K562 (cell line): ENCODE data around the gene OPRM1. TPM values are rescaled to one million over a fixed set of nuclear protein-coding genes. Genes with fewer than 3 reads are reported as not detected.

ENCODE experiments used
- ATAC-seq: fragments of 200-7000 bp; cut with Tn5 transposase; 3 replicates; pipeline ENCODE4 v1.9.1; 2020; ENCODE audit warnings: moderate library complexity
- BruUV-seq: library from RNA; stranded (reverse); fragments of 400-500 nt; replicated peaks from 2 replicates; lab custom pipeline; 2021; lab: Mats Ljungman, UMichigan
- CTCF ChIA-PET: fragments of 300-600 bp; formaldehyde crosslinking; extraction: SDS; loops from one replicate; lab custom pipeline; 2021; ENCODE audit warnings: low intra/inter-chr PET ratio; lab: Yijun Ruan, JAX
- POLR2A ChIA-PET: fragments of 300-600, 350-650 bp; sonication (Branson Sonifier 250); formaldehyde crosslinking; extraction: SDS; loops from one replicate; lab custom pipeline; 2021; ENCODE audit warnings: antibody characterized with exemption, inconsistent platforms; lab: Yijun Ruan, JAX
- DNase-seq, 4 experiments: peaks; one replicate each; pipeline versions ENCODE4 v3.0.0 to v3.0.0-alpha.2; 2011 to 2018; ENCODE audit warnings: low spot score in 3 of 4, mixed read lengths in 3 of 4; ENCODE audit errors: extremely low read depth in 1 of 4
- FAIRE-seq: peaks from 2 replicates; lab custom pipeline; 2011; peaks lifted over from hg19 to GRCh38; lab: Jason Lieb, UNC
- H2AFZ ChIP-seq: 2 replicates; pipeline ENCODE4 v1.6.0; 2011; ENCODE audit warnings: low read depth, low read length, control low read depth, inconsistent platforms
- H3K27ac ChIP-seq: fragments of 200-600 bp; 3 replicates; pipeline ENCODE4 v1.8.0; 2011; ENCODE audit warnings: low read depth, mild to moderate bottlenecking, control low read depth, inconsistent platforms, low read length, moderate library complexity, mixed read lengths; ENCODE audit errors: extremely low read depth
- H3K27me3 ChIP-seq, 2 experiments: fragments of 300-600 bp in 1 of 2; 2 replicates in 1 of 2; 3 replicates in 1 of 2; pipeline versions ENCODE4 v1.6.0 to v1.8.0; 2011; ENCODE audit warnings: inconsistent platforms in 2 of 2, low read length in 2 of 2, mild to moderate bottlenecking in 1 of 2, mixed read lengths in 1 of 2, moderate library complexity in 1 of 2; ENCODE audit not compliant: control insufficient read depth in 2 of 2, insufficient read depth in 2 of 2
- H3K36me3 ChIP-seq: fragments of 300-600 bp; 3 replicates; pipeline ENCODE4 v1.8.0; 2011; ENCODE audit warnings: mild to moderate bottlenecking, low read length, inconsistent platforms; ENCODE audit not compliant: control insufficient read depth, insufficient read depth
- H3K4me1 ChIP-seq, 2 experiments: fragments of 200-600 bp in 1 of 2; replicated peaks in 1 of 2; 2 replicates in 1 of 2; 3 replicates in 1 of 2; pipeline versions ENCODE4 v1.5.1 to v1.8.0; 2011; ENCODE audit warnings: inconsistent platforms in 2 of 2, low read length in 2 of 2, mild to moderate bottlenecking in 1 of 2, mixed read lengths in 1 of 2, moderate library complexity in 1 of 2; ENCODE audit not compliant: control insufficient read depth in 2 of 2, insufficient read depth in 2 of 2
- H3K4me2 ChIP-seq: 2 replicates; pipeline ENCODE4 v1.6.1; 2011; ENCODE audit warnings: low read length, control low read depth, inconsistent platforms, mixed read lengths; ENCODE audit not compliant: insufficient read depth
- H3K4me3 ChIP-seq: fragments of 200-600 bp; sonication (generic), shearing (Covaris generic); 2 replicates; pipeline ENCODE4 v1.5.1; 2016; ENCODE audit warnings: control low read depth, inconsistent platforms
- H3K79me2 ChIP-seq: fragments of 200-600 bp; 3 replicates; pipeline ENCODE4 v1.8.0; 2011; ENCODE audit warnings: low read length, inconsistent platforms; ENCODE audit not compliant: control insufficient read depth, insufficient read depth
- H3K9ac ChIP-seq, 2 experiments: 2 replicates each; pipeline versions ENCODE4 v1.6.0 to v1.6.1; 2011; ENCODE audit warnings: low read depth in 2 of 2, low read length in 2 of 2, control low read depth in 1 of 2, inconsistent platforms in 1 of 2, mild to moderate bottlenecking in 1 of 2, mixed read lengths in 1 of 2; ENCODE audit not compliant: insufficient read depth in 1 of 2
- H3K9me1 ChIP-seq: one replicate; pipeline ENCODE4 v1.6.0; 2011; ENCODE audit warnings: inconsistent platforms, mild to moderate bottlenecking, low read length, moderate library complexity; ENCODE audit not compliant: control insufficient read depth, insufficient read depth
- H3K9me3 ChIP-seq: replicated peaks from 2 replicates; pipeline ENCODE4 v1.5.1; 2011; ENCODE audit warnings: low read depth, low read length, inconsistent platforms; ENCODE audit not compliant: control insufficient read depth, insufficient read depth
- H4K20me1 ChIP-seq: replicated peaks from 2 replicates; pipeline ENCODE4 v1.6.1; 2011; ENCODE audit warnings: low read length, inconsistent platforms, mixed read lengths; ENCODE audit not compliant: control insufficient read depth, insufficient read depth
- CEBPG ChIP-seq, 3 experiments: fragments of 200-800 bp in 1 of 3; sonication (Bioruptor generic) in 1 of 3; sonication (generic) in 1 of 3; formaldehyde crosslinking in 1 of 3; IDR thresholded peaks in 2 of 3; conservative IDR thresholded peaks in 1 of 3; 2 replicates each; pipeline versions ENCODE4 v1.6.1 to v1.8.0; 2016 to 2022; ENCODE audit warnings: missing compliant biosample characterization in 2 of 3, missing genetic modification characterization in 2 of 3, mild to moderate bottlenecking in 1 of 3, missing genetic modification reagents in 1 of 3
- ETV6 ChIP-seq, 3 experiments: fragments of 150-350 bp in 1 of 3; sonication (generic) in 1 of 3; formaldehyde crosslinking in 1 of 3; IDR thresholded peaks; 2 replicates each; pipeline versions ENCODE4 v1.6.1 to v1.8.0; 2014 to 2022; ENCODE audit warnings: borderline replicate concordance in 2 of 3, low read depth in 2 of 3, antibody characterized with exemption in 1 of 3, low read length in 1 of 3, mild to moderate bottlenecking in 1 of 3, missing genetic modification reagents in 1 of 3
- FOXM1 ChIP-seq, 2 experiments: fragments of 450-650 bp in 1 of 2; sonication (generic) in 1 of 2; formaldehyde crosslinking in 1 of 2; IDR thresholded peaks; 2 replicates each; pipeline versions ENCODE4 v1.6.1 to v1.9.0; 2017 to 2022; ENCODE audit warnings: low read depth in 2 of 2, mild to moderate bottlenecking in 2 of 2, missing genetic modification reagents in 1 of 2, moderate library complexity in 1 of 2
- WGBS: fragments of 100-300 bp; shearing (Covaris generic); methylation state at CpG from one replicate; pipeline ENCODE4 v1.1.6; 2016; ENCODE audit warnings: low coverage, mixed read lengths; ENCODE audit not compliant: insufficient coverage; ENCODE audit errors: missing lambda C conversion rate; 5-methylcytosine and 5-hydroxymethylcytosine counted together
- in situ Hi-C: fragments of 300-500 bp; cut with MboI; formaldehyde crosslinking; loops from 4 replicates; pipeline ENCODE4 v1.15.0; 2018; ENCODE audit warnings: inconsistent platforms, mixed read lengths
- intact Hi-C: fragments of 100-400 bp; cut with micrococcal nuclease; formaldehyde crosslinking; loops from 2 replicates; pipeline ENCODE4 v1.14.2; 2022
- polyA plus RNA-seq, 8 experiments: library from polyadenylated mRNA; depleted of rRNA in 4 of 8; stranded (reverse) in 5 of 8; unstranded in 3 of 8; fragments of >200 nt; fragmentation: Nextera tagmentation in 2 of 8; fragmentation: Illumina TruSeq in 1 of 8; extraction: Ambion mirVana in 2 of 8; extraction: Trizol in 1 of 8; gene quantifications; 2 replicates each; pipeline versions ENCODE4 v1.2.1 to v1.2.3, GENCODE V29; 2011 to 2014; ENCODE audit warnings: inconsistent platforms in 1 of 8, missing spikeins in 1 of 8
- total RNA-seq, 7 experiments: library from RNA; depleted of rRNA in 6 of 7; stranded (reverse); fragments of >200 nt in 6 of 7; fragmentation: Illumina TruSeq in 2 of 7; extraction: Trizol in 2 of 7; gene quantifications; 2 replicates each; pipeline versions ENCODE4 v1.2.1 to v1.2.3, GENCODE V29; 2011 to 2021; ENCODE audit warnings: low replicate concordance in 1 of 7
- TF ChIP-seq, protein P1 (sequence below): sonication (generic); formaldehyde crosslinking; IDR thresholded peaks from 2 replicates; pipeline ENCODE4 v1.8.0; 2023; ENCODE audit warnings: missing genetic modification reagents, mild to moderate bottlenecking, borderline replicate concordance
- TF ChIP-seq, protein P2 (sequence below): fragments of 250-450 bp; sonication (Bioruptor Pico); IDR thresholded peaks from 2 replicates; pipeline ENCODE4 v1.8.0; 2021; ENCODE audit warnings: moderate library complexity, mild to moderate bottlenecking, inconsistent platforms

Gene OPRM1
- total and polyA plus RNA-seq, 9 of the 15 experiments (the other 6 are each of a cell fraction or from before 2014, with no cell fraction given) = not detected

DNA sequence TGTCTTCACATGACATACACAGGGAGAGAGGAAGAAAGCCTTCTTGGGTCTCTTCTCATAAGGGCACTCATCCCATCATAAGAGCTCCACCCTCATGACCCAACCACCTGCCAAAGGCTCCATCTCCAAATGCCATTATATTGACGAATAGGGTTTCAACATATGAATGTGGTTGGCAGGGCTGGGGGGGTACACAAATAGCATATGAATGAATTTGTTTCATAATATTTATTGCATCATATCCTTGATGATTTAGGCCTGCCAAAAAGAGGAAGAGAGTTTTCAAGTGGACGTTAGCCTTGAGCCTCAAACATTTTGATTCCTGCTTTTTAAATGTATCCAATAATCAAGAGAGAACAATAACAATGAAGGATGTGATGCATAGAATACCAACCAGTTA is 26.2 kb upstream of the OPRM1 start:
- no peak overlapping the region for H3K4me3 ChIP-seq
- FAIRE-seq (no peak), DNase-seq (no peak), ATAC-seq (no peak)
- ChIA-PET CTCF (no interaction called here), POLR2A (no interaction called here)
- H3K27me3 ChIP-seq = no peaks in the 10 kb centered on the region
- no TSS peak for BruUV-seq
- TF ChIP-seq CEBPG (CRISPR knock-in tag; IDR thresholded peaks at IDR 0.05) = no peak
- TF ChIP-seq CEBPG (tag; conservative IDR thresholded peaks at IDR 0.05 in 1 of 2, IDR thresholded peaks at IDR 0.05 in 1 of 2) = peak in 1 of 2 experiments; percentile 63; a peak in 1 of 4 replicates
- no peak for TF ChIP-seq FOXM1 (IDR thresholded peaks at IDR 0.05; ENCODE audit: low read depth)
- no peak for TF ChIP-seq FOXM1 (CRISPR knock-in tag; IDR thresholded peaks at IDR 0.05; ENCODE audit: low read depth)
- TF ChIP-seq ETV6 (IDR thresholded peaks at IDR 0.05; ENCODE audit: borderline replicate concordance in 1 of 2, low read depth in 2 of 2, low read length in 1 of 2) = no peak
- no peak for TF ChIP-seq ETV6 (CRISPR knock-in tag; IDR thresholded peaks at IDR 0.05; ENCODE audit: borderline replicate concordance)
- TF ChIP-seq, protein P1, sequence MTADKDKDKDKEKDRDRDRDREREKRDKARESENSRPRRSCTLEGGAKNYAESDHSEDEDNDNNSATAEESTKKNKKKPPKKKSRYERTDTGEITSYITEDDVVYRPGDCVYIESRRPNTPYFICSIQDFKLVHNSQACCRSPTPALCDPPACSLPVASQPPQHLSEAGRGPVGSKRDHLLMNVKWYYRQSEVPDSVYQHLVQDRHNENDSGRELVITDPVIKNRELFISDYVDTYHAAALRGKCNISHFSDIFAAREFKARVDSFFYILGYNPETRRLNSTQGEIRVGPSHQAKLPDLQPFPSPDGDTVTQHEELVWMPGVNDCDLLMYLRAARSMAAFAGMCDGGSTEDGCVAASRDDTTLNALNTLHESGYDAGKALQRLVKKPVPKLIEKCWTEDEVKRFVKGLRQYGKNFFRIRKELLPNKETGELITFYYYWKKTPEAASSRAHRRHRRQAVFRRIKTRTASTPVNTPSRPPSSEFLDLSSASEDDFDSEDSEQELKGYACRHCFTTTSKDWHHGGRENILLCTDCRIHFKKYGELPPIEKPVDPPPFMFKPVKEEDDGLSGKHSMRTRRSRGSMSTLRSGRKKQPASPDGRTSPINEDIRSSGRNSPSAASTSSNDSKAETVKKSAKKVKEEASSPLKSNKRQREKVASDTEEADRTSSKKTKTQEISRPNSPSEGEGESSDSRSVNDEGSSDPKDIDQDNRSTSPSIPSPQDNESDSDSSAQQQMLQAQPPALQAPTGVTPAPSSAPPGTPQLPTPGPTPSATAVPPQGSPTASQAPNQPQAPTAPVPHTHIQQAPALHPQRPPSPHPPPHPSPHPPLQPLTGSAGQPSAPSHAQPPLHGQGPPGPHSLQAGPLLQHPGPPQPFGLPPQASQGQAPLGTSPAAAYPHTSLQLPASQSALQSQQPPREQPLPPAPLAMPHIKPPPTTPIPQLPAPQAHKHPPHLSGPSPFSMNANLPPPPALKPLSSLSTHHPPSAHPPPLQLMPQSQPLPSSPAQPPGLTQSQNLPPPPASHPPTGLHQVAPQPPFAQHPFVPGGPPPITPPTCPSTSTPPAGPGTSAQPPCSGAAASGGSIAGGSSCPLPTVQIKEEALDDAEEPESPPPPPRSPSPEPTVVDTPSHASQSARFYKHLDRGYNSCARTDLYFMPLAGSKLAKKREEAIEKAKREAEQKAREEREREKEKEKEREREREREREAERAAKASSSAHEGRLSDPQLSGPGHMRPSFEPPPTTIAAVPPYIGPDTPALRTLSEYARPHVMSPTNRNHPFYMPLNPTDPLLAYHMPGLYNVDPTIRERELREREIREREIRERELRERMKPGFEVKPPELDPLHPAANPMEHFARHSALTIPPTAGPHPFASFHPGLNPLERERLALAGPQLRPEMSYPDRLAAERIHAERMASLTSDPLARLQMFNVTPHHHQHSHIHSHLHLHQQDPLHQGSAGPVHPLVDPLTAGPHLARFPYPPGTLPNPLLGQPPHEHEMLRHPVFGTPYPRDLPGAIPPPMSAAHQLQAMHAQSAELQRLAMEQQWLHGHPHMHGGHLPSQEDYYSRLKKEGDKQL (CRISPR knock-in tag) = no peak
- TF ChIP-seq, protein P2, sequence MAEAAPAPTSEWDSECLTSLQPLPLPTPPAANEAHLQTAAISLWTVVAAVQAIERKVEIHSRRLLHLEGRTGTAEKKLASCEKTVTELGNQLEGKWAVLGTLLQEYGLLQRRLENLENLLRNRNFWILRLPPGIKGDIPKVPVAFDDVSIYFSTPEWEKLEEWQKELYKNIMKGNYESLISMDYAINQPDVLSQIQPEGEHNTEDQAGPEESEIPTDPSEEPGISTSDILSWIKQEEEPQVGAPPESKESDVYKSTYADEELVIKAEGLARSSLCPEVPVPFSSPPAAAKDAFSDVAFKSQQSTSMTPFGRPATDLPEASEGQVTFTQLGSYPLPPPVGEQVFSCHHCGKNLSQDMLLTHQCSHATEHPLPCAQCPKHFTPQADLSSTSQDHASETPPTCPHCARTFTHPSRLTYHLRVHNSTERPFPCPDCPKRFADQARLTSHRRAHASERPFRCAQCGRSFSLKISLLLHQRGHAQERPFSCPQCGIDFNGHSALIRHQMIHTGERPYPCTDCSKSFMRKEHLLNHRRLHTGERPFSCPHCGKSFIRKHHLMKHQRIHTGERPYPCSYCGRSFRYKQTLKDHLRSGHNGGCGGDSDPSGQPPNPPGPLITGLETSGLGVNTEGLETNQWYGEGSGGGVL (CRISPR knock-in tag) = no peak
- H4K20me1 ChIP-seq = no peaks in the 10 kb centered on the region
- H3K4me1 ChIP-seq = no peaks in the 10 kb centered on the region
- H2AFZ ChIP-seq = no peak overlapping the region
- H3K79me2 ChIP-seq = no peaks in the 10 kb centered on the region
- H3K9ac ChIP-seq = no peak overlapping the region
- no peaks in the 10 kb centered on the region for H3K36me3 ChIP-seq
- H3K27ac ChIP-seq = no peak overlapping the region
- H3K4me2 ChIP-seq = no peak overlapping the region
- H3K9me1 ChIP-seq = no peaks in the 10 kb centered on the region
- intact Hi-C loops = no loop called here
- in situ Hi-C loops = no loop called here
- peaks cover 2% of the 10 kb centered on the region for H3K9me3 ChIP-seq
- WGBS = 0% methylated on average over 2 of the region's 2 CpGs
